GM12801 (cell line): ENCODE results near the gene CCDC9.

Experiments
- CTCF ChIP-seq: IDR thresholded peaks from one replicate; pipeline ENCODE4 v1.5.1; 2011; ENCODE audit warnings: control low read depth; ENCODE audit not compliant: insufficient read length; ENCODE audit errors: extremely low read depth

CCDC9 gene

GRCh38 chr19:47229676-47230053, 26.7 kb upstream of the CCDC9 start:
- TF ChIP-seq CTCF, result no peak

GRCh38 chr19:47230054-47230920, 26.0 kb upstream of the CCDC9 start:
- TF ChIP-seq CTCF, result no peak

DNA sequence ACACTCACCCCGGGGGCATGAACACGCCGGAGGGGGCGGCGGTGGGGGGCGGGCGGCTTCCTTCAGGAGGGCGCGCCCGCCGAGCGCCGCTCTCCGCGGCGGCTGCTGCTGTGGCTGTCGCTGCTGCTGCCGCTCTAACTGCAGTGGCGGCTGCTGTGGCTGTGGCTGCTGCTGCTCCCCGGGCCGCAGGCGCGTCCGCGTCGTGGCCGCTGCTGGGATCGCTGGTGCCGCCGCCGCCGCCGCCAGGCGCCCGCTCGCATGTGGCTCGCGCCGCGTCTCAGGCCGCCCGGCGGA, 25.5 kb upstream of the CCDC9 start, which contains the start of gene BBC3:
Gene BBC3, minus strand, starts transcription at position 279 of the 294 bp plus-strand sequence. CDS start 2,768 bp downstream, outside the sequence.
- no peak for TF ChIP-seq CTCF

DNA sequence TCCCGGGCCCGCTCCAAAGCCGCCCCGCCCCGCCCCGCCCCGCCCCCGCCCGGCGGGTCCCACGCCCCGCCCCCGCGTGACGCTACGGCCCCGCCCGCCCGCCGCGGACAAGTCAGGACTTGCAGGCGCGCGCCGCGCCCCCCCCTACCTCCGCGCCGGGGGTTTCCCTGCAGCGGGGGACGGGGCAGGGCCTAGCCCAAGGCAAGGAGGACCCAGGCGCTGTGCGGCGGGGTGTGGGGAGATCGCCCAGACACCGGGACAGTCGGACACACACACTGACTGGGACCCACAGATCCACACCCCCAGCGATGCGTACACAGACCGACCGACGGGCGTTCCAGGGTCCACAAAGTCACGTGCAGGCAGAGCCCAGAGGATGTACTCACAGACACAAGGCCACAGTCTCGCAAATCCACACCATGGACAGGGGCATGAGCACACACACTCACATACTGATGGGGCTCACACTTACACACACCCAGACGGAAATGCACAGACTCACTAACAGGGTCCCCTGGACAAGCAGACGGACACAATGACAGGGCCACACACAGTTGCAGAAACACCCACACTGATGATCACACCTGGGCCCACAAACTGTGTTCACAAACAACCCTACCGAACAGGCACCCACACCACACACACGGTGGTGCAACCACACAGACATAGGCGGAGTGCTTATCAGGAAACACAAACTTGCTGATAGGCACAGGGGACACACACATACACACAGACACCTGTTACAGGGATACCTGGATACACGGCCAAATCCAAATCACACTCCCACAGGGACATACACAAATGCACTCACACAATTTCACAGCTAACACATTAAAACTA, 24.9 kb upstream of the CCDC9 start:
- no peak for TF ChIP-seq CTCF

DNA sequence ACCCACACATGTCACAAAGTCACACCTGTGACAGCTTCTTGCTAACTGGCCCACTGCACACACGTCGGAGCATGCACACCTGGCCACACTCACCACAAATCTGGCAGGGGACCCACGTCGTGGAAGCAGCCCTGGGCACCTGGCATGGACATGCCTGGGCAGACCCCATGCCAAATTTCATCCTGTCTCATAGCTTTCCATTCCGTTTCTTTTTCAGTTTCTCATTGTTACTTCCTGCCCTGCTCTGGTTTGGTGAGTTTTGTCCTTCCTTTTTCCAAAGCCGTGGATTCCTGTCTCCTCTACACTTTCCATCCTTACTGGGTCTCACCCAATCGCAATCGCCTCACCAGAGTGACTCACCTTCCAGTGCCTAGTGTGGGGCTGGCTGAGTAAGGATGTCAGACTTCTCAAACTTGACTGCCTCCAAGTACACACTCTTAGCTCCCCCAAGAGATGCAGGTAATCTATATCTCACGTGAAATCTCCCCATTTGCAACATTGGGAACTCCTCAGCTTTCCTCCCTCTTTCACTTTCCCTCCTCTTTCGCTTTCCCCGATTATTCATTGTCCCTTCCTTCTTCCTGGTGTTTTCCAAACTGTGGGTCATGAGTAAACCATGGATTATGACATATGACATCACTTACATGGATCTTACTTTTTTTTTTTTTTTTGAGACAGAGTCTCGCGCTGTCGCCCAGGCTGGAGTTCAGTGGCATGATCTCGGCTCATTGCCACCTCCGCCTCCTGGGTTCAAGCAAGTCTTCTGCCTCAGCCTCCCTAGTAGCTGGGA, 23.7 kb upstream of the CCDC9 start:
- TF ChIP-seq CTCF, result no peak

DNA sequence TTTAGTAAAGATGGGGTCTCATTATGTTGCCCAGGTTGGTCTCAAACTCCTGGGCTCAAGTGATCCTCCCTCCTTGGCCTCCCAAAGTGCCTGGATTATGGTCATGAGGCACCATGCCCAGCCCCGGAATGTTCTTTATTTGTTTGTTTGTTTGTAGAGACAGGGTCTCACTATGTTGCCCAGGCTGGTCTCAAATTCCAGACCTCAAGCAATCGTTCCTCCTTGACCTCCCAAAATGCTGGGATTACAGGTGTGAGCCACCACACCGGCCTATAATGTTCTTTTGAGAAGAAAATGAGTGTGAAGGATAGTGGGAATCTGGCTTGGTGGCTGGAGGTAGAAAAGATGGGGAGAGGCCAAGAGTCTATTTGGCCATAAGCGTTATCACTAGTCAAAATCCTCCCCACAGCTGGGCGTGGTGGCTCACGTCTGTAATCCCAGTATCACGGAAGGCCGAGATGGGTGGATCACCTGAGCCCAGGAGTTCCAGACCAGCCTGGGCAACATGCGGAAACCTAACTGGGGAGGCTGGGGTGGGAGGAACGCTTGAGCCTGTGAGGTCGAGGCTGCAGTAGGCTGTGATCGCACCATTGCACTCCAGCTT, 20.2 kb upstream of the CCDC9 start:
- no peak for TF ChIP-seq CTCF

DNA sequence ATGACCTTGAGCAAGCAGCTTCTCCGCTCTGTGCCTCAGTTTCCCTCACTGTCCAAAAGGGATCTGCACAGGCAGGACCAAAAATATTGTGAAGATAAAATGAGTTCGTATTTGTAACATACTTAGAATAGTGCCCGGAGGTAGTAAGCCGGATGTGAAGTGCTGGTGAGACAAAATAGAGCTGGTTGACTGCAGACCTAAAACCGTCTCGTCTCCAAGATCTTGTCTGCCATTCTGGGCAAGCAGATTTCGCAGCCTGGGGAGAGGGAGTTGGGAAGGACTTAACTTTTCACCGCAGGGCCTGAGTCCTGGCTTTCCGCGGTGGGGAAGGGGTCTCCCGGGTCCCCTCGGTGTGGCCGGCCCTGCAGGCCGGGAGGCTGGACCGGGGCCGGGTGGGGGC, 17.2 kb upstream of the CCDC9 start:
- no peak for TF ChIP-seq CTCF
